SK-N-MC (cell line): Measurements from ENCODE around the gene DMBX1.

Experiments used
- EZH2 ChIP-seq: fragments of 200-600 bp; sonication (generic); IDR thresholded peaks from one replicate; pipeline ENCODE4 v1.6.1; 2017; ENCODE audit warnings: antibody characterized with exemption
- FOXP2 ChIP-seq: optimal IDR thresholded peaks from 2 replicates; pipeline ENCODE3; 2011; ENCODE audit warnings: mild to moderate bottlenecking, moderate library complexity; ENCODE audit not compliant: insufficient read depth; ENCODE audit errors: extremely low read length, control extremely low read depth
- POLR2AphosphoS5 ChIP-seq: IDR thresholded peaks from 2 replicates; pipeline ENCODE4 v1.6.1; 2012; ENCODE audit warnings: mild to moderate bottlenecking, low read depth, low read length, borderline replicate concordance

DNA sequence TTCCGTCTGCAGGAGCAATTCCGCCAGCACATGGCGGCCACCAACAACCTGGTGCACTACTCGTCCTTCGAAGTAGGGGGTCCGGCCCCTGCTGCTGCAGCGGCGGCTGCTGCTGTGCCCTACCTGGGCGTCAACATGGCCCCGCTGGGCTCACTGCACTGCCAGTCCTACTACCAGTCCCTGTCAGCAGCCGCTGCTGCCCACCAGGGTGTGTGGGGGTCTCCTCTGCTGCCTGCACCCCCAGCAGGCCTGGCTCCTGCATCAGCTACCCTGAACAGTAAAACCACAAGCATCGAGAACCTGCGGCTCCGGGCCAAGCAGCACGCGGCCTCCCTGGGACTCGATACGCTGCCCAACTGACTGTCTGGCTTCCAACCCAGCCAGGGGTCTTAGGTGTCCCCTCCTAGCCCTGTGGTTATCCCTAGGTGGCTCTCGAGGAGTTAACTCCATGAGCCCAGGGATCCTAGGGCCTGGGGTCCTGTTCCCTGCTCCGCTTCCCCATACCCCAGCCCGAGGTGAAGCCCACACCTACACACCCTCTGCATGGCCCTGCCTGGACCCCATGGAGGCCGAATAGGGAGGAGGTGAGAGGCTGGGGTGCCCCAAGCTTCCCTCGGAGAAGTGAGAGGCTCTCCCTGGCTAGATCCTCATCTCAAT, 22.6 kb downstream of the DMBX1 start:
- TF ChIP-seq EZH2 = no peak
- TF ChIP-seq POLR2AphosphoS5 = no peak
- no peak for TF ChIP-seq FOXP2
